Parathyroid adenoma (tissue), 2 donors: ENCODE results near the gene NACC1.

Source experiments
- H2AFZ ChIP-seq: fragments of 300-600 bp; sonication (generic); one replicate; pipeline ENCODE4 v1.7.0; 2017; ENCODE audit warnings: antibody characterized with exemption, mild to moderate bottlenecking
- H3K27ac ChIP-seq: fragments of 300-600 bp; sonication (generic); one replicate; pipeline ENCODE4 v1.7.0; 2017
- H3K27me3 ChIP-seq: fragments of 300-600 bp; sonication (generic); one replicate; pipeline ENCODE4 v1.7.0; 2017; ENCODE audit warnings: low read length; ENCODE audit not compliant: control insufficient read depth, insufficient read depth
- H3K36me3 ChIP-seq: fragments of 300-600 bp; sonication (generic); one replicate; pipeline ENCODE4 v1.7.0; 2017; ENCODE audit warnings: low read length; ENCODE audit not compliant: control insufficient read depth, insufficient read depth
- H3K4me1 ChIP-seq: fragments of 300-600 bp; sonication (generic); one replicate; pipeline ENCODE4 v1.7.0; 2017; ENCODE audit warnings: control low read depth
- H3K4me2 ChIP-seq: fragments of 300-600 bp; sonication (generic); one replicate; pipeline ENCODE4 v1.7.0; 2017; ENCODE audit warnings: low read length
- H3K4me3 ChIP-seq: fragments of 300-600 bp; sonication (generic); one replicate; pipeline ENCODE4 v1.7.0; 2017; ENCODE audit warnings: low read depth, low read length
- H3K79me2 ChIP-seq: fragments of 300-600 bp; sonication (generic); one replicate; pipeline ENCODE4 v1.7.0; 2017; ENCODE audit warnings: control low read depth
- H3K9ac ChIP-seq: fragments of 300-600 bp; sonication (generic); one replicate; pipeline ENCODE4 v1.7.0; 2017; ENCODE audit warnings: mild to moderate bottlenecking
- H3K9me3 ChIP-seq: fragments of 300-600 bp; sonication (generic); one replicate; pipeline ENCODE4 v1.7.0; 2017; ENCODE audit warnings: low read length; ENCODE audit not compliant: control insufficient read depth
- TF ChIP-seq, protein P1 (sequence below): fragments of 300-600 bp; sonication (generic); IDR thresholded peaks from one replicate; pipeline ENCODE4 v1.7.0; 2017; ENCODE audit warnings: antibody characterized with exemption, mild to moderate bottlenecking
- donor health status: primary hyperparathyroidism.

Gene NACC1

DNA sequence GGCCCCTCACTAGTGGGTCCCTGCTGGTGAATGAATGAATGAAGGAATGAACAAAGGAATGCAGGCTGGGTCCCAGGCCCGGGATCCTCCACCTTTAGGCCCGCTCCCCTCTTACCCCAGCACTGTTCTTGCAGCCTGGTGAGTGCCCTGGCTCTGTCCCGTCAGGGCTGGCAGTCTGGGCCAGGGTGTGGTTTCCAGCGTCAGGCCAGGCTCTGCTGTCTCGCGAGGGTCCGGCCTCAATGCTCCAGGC is 15.7 kb upstream of the NACC1 start:
- Histone ChIP-seq H3K36me3 (no peaks in the 10 kb centered on the region), H3K9ac (no peak overlapping the region), H3K4me1 (peaks cover 9% of the 10 kb centered on the region), H3K9me3 (no peaks in the 10 kb centered on the region), H3K4me3 (peak overlapping the region; percentile 29), H2AFZ (peak overlapping the region; percentile 87), H3K27me3 (no peaks in the 10 kb centered on the region), H3K79me2 (no peaks in the 10 kb centered on the region), H3K27ac (peak overlapping the region; percentile 29), H3K4me2 (peak overlapping the region; percentile 61)
- TF ChIP-seq, protein P1, sequence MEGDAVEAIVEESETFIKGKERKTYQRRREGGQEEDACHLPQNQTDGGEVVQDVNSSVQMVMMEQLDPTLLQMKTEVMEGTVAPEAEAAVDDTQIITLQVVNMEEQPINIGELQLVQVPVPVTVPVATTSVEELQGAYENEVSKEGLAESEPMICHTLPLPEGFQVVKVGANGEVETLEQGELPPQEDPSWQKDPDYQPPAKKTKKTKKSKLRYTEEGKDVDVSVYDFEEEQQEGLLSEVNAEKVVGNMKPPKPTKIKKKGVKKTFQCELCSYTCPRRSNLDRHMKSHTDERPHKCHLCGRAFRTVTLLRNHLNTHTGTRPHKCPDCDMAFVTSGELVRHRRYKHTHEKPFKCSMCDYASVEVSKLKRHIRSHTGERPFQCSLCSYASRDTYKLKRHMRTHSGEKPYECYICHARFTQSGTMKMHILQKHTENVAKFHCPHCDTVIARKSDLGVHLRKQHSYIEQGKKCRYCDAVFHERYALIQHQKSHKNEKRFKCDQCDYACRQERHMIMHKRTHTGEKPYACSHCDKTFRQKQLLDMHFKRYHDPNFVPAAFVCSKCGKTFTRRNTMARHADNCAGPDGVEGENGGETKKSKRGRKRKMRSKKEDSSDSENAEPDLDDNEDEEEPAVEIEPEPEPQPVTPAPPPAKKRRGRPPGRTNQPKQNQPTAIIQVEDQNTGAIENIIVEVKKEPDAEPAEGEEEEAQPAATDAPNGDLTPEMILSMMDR, result no peak

DNA sequence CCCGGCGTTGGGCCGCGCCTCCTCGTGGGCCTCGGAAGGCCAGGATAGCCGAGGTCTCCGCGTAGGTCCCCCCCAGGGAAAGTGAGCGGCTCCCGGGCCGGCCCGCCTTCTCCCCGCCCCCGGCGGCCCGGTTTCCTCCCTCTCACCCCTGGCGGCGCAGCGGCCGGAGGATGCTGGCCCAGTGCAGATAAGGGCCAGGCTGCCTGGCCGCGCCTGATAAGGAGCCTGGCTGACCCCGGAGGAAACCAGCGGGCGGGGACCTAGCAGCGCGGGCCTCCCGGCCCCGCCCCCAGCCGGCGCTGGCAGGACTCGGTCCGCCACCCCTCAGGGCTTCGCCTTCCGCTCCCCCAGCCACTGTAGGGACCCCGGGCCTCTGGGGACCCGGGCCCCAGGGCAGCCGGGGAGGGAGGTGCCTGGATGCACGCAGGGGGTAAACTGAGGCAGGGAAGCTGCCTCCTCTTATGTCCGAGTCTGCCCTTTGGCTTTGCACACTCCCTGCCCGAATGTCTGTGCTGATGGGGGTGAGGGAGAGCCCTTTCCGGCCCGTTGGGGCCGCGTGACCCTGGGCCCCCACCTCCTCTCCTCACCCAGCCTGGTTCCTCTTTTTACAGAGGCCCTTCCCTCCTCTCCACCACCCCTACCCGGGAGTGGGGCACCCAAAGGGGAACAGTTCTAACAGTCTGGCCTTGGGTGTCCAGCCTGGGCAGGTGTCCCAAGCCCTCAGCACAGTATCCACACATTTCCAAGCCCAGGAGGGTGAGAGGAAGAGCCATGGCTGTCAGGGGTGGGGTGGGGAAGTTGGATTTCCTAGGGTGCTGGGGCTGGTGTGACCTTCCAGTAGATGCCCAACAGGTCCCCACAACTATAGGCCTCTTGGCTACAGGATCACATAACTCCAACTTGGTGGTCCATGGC is 15.1 kb upstream of the NACC1 start, which contains the start of gene LYL1:
Gene LYL1, minus strand, starts transcription at position 193 of the 915 bp plus-strand sequence. CDS start 1,687 bp downstream, outside the sequence.
- TF ChIP-seq, protein P1, result no peak
- Histone ChIP-seq H3K79me2 (no peaks in the 10 kb centered on the region), H3K4me3 (peak within 1 kb of the TSS; percentile 29), H2AFZ (peak within 1 kb of the TSS; percentile 87), H3K4me2 (peak within 1 kb of the TSS; percentile 61), H3K27ac (peak within 1 kb of the TSS; percentile 36), H3K27me3 (no peaks in the 10 kb centered on the region), H3K9me3 (no peaks in the 10 kb centered on the region), H3K36me3 (no peaks in the 10 kb centered on the region), H3K4me1 (peaks cover 9% of the 10 kb centered on the region), H3K9ac (no peak within 1 kb of the TSS)

- Histone ChIP-seq H3K4me3 (no peak overlapping the region), H3K4me1 (peaks cover 9% of the 10 kb centered on the region), H3K4me2 (no peak overlapping the region), H3K9ac (no peak overlapping the region), H3K79me2 (no peaks in the 10 kb centered on the region), H2AFZ (no peak overlapping the region), H3K9me3 (no peaks in the 10 kb centered on the region), H3K36me3 (no peaks in the 10 kb centered on the region), H3K27ac (no peak overlapping the region), H3K27me3 (no peaks in the 10 kb centered on the region)
- TF ChIP-seq, protein P1, result no peak
Observed at GRCh38 chr19:13103581-13104359, 14.3 kb upstream of the NACC1 start.

DNA sequence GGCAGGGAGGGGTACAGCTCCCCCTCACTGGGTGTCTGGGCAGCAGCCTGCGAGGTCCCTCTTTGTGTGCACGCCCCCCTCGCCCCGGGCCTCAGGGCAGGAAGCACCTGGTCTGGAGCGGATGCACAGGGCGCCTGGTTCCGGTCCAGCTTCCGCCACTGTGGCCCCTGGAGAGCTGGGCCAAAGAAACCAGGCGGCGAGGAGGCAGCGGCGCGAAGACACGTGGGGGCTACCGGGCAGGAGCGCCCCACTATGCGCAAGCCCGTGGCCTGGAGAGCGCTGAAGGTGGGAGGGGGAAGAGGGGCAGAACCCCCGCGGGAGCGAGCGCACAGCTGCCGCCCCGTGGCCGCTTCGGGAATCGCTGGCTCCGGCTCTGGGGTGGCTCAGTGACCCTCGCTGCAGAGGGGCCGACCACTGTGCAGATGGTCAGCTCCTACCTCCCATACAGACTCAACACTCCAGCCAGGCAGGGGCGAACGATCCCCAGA is 13.7 kb upstream of the NACC1 start:
- TF ChIP-seq, protein P1, result peak; percentile 32
- Histone ChIP-seq H2AFZ (no peak overlapping the region), H3K9ac (no peak overlapping the region), H3K4me2 (no peak overlapping the region), H3K9me3 (no peaks in the 10 kb centered on the region), H3K36me3 (no peaks in the 10 kb centered on the region), H3K4me3 (no peak overlapping the region), H3K27ac (no peak overlapping the region), H3K4me1 (peaks cover 9% of the 10 kb centered on the region), H3K79me2 (no peaks in the 10 kb centered on the region), H3K27me3 (no peaks in the 10 kb centered on the region)
